Measurements from ENCODE around the gene NSG1. TPM values are rescaled to one million over a fixed set of nuclear protein-coding genes. Genes with fewer than 3 reads are reported as not detected.

Gene NSG1
- total RNA-seq, 1 experiment from 2014 or later: 81.7 TPM

Other genes with a start within 250 kb of the NSG1 start
- gene OTOP1, start 160.2 kb upstream of the NSG1 start, total RNA-seq (2014; rRNA removed; shearing (Covaris generic)): not detected in 2 replicates
- gene TMEM128, start 138.9 kb upstream of the NSG1 start, total RNA-seq (2014; rRNA removed; shearing (Covaris generic)): 40.3 and 44.3 TPM in 2 replicates
- gene LYAR, start 96.9 kb upstream of the NSG1 start, total RNA-seq (2014; rRNA removed; shearing (Covaris generic)): 37.1 and 38.6 TPM in 2 replicates
- gene ZBTB49, start 96.9 kb upstream of the NSG1 start, total RNA-seq (2014; rRNA removed; shearing (Covaris generic)): 3.6 and 5.8 TPM in 2 replicates
- gene STX18, start 154.9 kb downstream of the NSG1 start, total RNA-seq (2014; rRNA removed; shearing (Covaris generic)): 29.2 and 30.0 TPM in 2 replicates

Data from SK-MEL-5 (cell line).